Endothelial cell of hepatic sinusoid (primary cell): ENCODE measurements around the gene MICB.
"Not testable (repeated sequence)": the region's sequence is repeated elsewhere in the genome, so short reads cannot be mapped to it uniquely, and the experiment has no call there.

Source experiments
- in situ Hi-C: cut with HindIII; loops from 2 replicates; pipeline ENCODE4 v1.10.0; 2017; ENCODE audit warnings: low sequenced_read_pairs

Gene MICB

DNA sequence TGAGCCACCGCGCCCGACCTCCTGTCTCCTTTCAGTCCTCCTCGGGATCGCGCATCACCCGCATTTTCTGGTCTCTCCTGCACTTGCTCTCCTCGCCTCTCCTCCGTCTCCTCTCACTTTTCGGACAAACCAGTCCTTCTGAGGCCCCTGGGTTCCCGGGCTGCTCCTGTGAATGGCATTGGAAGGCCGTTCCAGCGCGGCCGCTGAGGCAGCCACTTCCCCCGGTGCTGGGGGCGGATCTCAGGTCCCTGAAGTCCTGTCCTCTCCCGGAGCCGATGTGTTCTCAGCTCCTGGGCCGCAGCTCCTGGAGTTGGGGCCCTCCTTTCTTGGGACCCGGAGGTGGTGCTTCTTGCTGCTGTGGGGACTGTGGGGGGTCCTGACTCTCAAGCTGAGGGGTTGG lies 803 bp downstream of the MICB start:
- in situ Hi-C loops = no loop called here

DNA sequence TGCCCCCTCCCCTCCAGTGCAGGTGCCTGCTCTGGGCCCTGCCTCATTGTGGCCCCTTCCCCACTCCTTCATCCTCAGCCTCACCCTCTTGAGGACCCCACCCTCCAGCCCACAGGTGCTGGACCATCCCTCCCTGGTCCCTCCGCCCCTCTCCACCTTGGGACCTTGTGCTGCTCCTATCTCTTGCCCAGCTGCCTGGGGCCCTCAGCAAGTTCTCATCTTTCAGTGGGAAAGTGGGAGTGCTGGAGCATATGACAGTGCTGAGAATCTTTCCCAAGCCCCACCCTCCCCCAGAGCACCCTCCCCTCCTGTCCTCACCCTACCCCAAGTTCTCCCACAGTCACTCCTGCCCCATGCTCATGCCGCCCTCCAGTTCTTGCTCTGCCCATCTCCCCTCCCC lies 1.7 kb downstream of the MICB start:
- in situ Hi-C loops = not testable (repeated sequence)

DNA sequence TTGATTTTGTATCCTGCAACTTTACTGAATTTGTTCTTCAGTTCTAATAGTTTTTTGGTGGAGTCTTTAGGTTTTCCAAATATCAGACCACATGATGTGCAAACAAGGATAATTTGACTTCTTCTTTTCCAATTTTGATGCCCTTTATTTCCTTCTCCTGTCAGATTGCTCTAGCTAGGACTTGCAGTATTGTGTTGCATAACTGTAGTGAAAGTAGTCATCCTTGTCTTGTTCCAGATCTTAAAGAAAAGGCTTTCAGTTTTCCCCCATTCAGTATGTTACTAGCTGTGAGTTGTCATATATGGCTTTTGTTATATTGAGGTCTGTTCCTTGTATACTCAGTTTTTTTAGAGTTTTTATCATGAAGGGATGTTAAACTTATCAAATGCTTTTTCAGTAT lies 4.6 kb downstream of the MICB start:
- in situ Hi-C loops = no loop called here

DNA sequence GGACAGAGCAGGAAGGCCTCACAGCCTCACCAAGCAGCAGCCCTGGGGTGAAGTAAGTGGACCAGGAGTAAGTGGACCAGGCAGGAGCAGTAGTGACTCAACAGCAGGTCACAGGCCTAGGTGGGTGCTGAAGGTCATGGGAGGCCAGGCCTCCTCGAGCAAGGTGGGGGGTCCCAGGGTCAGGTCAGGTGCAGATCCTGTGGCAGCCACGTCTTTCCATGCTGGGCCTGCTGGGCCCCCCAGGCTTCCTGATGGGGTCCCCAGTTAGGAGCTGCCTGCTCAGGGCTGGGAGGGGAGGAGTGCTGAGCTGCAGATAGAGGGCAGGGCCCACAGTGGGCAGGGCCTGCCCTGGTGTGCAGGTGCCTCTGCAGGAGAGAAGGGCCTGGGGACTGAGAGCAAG lies 11.1 kb downstream of the MICB start:
- in situ Hi-C loops = not testable (repeated sequence)

DNA sequence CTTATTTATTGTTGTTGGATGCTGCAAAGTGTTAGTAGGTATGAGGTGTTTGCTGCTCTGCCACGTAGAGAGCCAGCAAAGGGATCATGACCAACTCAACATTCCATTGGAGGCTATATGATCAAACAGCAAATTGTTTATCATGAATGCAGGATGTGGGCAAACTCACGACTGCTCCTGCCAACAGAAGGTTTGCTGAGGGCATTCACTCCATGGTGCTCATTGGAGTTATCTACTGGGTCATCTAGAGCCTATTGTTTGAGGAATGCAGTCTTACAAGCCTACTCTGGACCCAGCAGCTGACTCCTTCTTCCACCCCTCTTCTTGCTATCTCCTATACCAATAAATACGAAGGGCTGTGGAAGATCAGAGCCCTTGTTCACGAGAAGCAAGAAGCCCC lies 12.1 kb downstream of the MICB start:
- in situ Hi-C loops = no loop called here

DNA sequence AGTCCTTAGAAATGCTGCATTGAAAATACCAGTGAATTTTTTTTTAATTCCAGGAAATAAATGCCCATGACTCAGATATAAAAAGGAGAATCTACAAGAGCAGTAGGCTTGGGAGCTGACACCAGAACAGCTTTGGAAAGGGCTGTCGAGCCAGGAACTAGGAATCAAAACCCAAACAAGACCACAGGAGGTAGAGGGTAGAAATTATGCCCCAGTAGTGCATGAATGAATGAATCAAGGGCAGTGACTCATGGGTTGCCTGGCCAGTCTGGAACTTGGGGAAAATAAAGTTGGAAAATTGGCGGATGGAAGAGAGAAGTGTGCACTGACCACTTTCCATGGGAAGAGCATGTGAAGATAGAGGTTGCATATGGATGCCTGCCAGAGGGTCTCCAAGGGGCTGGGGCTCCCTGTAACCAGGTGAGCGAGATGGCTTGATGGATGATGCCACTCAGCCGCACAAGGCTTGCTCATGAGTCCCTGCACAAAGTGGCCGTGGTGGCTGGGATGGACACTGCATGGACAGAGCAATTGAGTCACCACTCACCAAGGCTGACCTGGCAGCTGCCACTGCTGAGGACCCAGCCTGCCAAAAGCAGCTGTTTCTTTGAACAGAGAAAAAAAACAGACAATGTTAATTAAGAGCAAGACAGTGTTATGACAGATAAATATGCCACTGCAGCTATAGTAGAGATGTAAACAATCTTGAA lies 15.7 kb downstream of the MICB start:
- in situ Hi-C loops = no loop called here

DNA sequence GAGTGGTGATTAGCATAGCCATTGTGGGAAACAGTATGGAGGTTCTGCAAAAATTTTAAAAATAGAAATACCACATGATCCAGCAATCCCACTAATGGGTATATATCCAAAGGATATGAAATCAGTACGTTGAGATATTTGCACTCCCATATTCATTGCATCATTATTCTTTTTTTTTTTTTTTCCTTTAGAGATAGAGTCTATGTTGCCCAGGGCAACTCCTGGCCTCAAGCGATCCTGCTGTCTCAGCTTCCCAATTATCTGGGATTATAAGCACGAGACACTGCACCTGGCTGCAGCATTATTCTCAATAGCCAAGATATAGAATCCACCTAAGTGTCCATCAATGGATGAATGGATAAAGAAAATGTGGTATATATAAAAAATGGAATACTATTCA lies 23.9 kb downstream of the MICB start:
- in situ Hi-C loops = no loop called here

DNA sequence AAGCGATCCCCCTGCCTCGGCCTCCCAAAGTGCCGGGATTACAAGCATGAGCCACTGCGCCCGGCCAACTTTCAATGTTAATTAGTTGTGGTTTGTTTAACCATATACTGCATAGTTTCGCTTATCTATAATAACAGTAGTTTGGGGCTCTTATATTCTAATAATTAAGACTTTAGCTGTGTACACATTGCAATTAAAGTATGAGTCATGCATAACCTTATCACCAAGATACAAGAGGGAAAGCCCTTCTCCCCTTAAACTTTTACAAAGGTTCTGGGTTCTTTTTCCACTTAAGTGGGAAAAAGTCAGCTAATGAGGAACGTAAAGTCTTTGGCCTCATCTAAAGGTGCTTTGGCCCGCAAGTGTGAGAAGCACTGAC lies 27.6 kb downstream of the MICB start:
- in situ Hi-C loops = no loop called here

DNA sequence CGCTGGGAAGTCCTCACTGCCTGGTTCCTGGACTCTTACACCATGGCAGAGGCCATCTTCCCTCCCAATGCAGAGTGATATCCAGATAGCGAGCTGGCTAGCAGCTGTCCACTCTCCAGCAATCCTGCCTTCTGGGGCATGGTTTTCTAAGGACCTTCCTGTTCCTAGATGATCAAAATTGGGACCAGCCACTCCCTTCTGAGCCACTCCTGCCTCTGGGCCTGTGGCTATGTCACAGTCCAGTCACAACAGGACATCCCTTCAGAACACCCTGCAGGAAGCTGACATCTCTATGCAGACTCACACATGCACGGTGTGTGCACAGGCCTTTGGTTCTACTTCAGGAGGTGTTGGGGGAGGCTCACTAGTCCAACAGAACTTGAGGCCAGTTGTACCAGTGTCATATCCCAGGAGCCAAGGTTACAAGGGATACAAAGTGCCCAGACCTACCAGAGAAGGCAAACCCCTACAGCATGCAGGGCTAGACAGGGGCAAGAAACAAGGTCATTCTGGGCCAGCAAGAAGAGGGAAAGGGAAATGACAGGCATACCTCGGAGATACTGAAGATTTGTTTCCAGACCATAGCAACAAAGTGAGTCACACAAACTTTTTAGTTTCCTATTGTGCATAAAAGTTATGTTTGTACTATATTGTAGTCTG lies 28.1 kb downstream of the MICB start:
- in situ Hi-C loops = no loop called here

DNA sequence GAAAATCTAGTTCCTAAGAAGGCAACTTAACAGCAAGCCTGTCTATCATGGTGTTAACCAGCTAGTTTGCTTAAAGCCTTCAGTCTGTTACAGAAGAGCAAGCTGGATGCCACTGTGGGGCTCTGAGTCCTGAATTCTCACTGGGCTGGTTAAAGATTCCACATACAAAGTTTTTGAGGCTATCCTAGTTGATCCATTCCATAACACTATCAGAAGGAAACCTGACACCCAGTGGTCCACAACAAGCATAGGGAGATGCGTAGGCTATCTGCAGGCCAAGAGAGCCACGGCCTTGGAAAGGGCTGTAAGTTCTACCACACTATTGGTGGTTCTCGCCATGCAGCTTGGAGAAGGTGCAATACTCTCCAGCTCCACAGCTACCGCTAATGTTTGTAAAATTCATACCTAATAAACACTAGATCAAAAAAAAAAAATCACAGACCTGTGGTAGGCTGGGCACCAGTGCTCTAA lies 30.4 kb downstream of the MICB start:
- in situ Hi-C loops = no loop called here

DNA sequence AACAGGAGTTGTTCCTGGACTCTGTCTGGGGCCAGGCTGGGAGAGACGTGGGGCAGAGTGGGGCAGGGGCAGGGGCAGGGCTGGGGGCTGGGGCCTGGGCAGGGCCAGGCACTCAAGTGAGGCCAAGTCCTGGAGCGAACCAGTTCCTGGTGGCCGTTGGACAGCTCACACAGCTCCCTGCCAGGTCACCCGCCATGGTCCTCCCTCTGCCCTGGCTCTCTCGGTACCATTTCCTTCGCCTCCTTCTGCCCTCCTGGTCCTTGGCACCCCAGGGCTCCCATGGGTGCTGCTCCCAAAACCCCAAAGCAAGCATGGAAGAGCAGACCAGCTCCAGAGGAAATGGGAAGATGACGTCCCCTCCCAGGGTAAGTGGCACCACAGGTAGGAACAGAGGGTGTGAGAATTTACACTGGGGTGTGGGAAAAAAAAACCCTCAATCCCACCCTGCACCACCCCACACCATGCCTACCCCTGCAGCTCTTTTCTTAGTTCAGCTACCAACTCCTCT lies 30.9 kb downstream of the MICB start, which contains the start of gene MCCD1:
MCCD1 (plus strand) TSS at position 142 of the 508 bp plus-strand sequence; CDS start at position 195, 53 bp downstream.
- in situ Hi-C loops = no loop called here

DNA sequence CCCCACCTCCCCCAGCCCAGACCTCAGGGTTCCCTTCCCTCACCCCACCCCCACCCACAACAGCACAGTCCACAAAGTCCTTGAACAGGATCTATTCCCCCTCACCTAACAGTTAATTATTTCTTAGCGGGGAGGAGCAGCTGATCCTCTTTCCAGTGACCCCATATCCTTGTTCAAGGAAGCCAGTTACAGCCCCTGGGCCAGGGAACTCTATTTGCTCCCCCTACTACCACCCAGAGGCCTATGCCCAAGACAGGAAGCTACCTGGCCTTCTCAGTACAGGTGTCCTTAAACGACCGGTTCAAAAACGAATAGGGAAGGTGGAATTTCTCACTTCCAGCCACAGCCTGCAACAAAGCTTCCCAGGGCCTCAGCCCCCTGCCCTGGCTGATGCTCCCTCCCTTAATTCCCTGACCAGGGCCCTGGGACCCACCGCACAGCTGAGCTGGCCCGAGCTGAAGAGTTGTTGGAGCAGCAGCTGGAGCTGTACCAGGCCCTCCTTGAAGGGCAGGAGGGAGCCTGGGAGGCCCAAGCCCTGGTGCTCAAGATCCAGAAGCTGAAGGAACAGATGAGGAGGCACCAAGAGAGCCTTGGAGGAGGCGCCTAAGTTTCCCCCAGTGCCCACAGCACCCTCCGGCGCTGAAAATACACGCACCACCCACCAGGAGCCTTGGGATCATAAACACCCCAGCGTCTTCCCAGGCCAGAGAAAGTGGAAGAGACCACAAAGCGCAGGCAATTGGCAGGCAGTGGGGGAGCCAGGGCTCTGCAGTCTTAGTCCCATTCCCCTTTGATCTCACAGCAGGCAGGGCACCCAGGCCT lies 31.6 kb downstream of the MICB start:
- in situ Hi-C loops = no loop called here

DNA sequence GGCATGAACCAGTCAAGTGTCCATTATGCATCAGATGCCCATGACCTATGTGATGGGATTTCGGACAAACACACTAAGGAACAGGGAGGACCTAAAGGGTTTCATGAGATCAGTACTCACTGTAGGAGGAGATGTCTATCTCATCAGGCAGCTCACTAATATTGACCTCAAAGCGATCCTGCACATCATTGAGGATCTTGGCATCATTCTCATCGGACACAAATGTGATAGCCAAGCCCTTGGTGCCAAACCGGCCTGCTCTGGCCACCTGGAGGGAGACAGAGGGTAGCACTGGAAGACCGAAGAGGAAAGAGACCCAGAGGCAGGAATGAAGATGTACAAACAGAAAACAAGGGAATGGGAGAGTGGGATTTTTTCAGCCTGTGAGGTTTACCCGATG lies 32.7 kb downstream of the MICB start:
- in situ Hi-C loops = no loop called here

DNA sequence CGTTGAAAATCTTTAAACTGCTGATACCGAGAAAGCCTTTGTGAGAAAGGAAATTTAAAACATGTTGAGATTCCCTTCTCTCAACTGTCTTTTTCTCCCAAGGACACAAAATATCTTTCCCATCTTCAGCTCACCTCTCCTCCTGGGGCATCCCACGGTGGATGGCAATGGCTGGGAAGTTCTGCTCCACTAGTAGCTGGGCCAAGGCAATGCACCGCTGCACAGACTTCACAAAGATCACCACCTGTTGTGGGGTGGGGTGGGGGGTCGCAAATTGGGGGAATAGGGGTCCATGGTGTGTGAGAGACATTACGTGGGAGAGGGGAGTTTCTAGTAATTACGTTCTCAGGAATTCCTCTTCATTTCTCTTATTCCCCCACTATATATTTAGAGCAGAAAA lies 33.2 kb downstream of the MICB start:
- in situ Hi-C loops = no loop called here

DNA sequence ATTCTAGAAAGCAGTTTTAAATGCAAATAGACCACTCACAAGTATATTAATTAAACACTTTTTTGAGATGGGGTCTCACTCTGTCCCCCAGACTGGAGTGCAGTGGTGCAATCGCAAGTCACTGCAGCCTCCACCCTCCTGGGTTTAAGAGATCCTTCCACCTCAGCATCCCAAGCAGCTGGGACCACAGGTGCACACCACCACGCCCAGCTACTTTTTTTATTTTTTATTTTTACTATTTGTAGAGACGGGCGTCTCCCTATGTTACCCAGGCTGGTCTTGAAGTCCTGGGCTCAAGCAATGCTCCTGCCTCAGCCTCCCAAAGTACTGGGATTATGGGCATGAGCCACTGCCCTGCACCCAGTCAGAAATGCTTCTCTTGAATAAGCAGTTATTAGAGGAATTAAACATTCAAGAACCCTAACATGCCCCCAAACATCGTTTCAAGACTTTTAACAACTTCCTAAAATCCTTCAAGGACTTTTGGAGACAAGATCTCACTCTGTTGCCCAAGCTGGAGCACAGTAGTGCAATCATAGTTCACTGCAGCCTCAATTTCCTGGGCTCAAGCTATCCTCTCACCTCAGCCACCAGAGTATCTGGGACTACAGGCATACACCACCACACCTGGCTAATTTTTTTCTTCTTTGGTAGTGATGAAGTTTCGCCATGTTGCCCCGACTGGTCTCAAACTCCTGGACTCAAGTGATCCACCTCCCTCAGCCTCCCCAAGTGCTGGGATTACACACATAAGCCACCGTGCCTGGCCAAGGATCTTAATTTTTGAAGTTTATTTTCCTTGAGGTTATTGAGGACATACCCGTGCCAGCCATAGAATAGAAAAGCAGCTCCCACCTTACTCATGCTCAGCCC lies 34.1 kb downstream of the MICB start:
- in situ Hi-C loops = no loop called here

DNA sequence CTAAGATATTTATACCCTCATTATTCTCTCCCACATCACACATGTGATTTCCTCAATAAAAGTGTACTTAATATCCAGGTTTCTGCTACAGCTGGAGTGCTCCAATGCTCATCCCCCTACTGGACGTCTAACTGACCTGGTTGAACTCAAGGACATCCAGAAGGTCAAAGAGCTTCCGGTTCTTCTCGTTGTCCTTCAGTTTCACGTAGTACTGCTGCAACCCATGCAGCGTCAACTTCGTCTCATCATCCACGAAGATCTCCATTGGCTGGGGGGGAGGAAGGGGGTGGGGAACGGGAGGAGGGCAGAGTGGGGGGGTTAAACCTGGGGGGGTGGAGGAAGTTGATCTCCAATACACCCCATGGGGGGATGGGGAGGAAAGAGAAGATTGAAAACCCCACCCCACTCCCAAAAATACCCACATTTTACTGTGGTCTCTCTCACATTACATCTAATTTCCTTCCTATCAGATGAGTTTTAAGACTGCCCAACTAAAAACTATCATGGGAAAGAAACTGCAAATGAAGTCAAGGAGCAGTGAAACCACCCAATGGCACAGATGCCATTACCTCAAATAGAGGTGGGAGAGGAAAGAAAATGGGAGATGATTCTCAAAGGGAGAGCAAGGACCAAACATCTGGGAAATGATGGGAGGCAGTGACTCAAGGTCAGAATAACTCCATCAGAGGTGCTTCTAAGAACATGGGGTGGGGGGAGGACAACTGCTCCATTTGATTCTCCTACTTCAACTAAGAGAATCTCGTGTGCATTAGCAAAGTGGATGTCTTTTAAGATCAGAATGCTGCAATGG lies 34.9 kb downstream of the MICB start:
- in situ Hi-C loops = no loop called here

DNA sequence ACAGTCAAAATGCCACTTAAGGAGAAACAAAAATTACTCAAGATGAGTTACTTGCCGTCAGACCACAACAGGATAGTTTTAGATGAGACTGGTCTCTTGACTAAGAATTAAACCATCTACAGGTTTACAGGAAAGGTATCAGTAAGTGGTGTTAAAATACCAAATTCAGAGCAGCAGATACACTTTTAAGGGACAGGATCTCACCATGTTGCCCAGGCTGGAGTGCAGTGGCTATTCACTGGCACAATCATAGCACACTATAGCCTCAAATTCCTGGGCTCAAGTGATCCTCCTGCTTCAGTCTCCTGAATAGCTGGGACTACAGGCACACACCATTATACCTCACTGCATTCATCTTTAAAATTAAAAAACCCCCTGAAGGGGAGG lies 35.5 kb downstream of the MICB start:
- in situ Hi-C loops = no loop called here

DNA sequence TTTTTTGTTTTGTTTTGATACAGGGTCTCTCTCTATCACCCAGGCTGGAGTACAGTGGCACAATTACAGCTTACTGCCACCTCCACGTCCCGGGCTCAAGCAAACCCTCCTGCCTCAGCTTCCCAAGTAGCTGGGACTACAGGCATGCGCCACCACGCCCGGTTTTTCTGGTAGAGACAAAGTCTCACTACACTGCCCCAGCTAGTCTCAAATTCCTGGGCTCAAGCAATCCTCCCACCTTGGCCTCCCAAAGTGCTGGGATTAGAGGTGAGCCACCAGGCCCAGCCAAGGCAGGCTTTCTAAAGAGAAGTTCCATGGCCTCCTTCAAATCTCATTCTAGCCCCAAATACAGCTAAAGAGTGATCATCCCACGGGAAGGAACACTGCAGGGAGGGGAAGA lies 36.1 kb downstream of the MICB start:
- in situ Hi-C loops = no loop called here

DNA sequence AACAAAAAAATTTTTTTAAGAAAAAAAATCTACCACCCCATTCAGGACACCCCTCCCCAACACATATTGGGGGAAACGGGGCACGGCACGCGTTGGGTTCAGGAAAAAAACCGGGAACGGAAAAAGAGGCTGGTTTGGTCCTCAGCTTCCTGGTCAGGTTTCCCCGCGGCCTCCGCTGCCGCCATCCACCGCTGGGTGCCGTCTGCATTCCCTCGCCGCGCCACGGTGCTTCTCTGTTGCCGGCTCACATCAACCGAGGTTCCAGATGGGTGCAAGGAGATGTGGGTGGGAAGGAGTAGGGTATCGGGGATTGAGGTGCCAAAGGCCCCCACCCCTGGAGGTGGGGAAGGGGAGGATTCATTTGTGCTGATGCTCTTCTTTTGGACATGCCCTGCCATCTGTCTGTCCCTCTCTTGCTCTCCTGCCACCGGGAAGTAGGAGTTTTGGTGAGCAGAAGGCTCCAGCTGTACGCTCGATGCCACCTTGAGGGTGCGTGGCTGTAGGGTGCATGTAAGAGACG lies 36.6 kb downstream of the MICB start:
- in situ Hi-C loops = no loop called here
